WTC11 (cell line): ENCODE results near the gene MSI2.

Experiments
- ATF3 ChIP-seq: sonication (generic); formaldehyde crosslinking; conservative IDR thresholded peaks from 2 replicates; pipeline ENCODE4 v1.8.1; 2022; ENCODE audit warnings: mild to moderate bottlenecking, missing genetic modification reagents
- CTCF ChIP-seq: fragments of 200-600 bp; IDR thresholded peaks from 2 replicates; pipeline ENCODE4 v1.8.0; 2022; ENCODE audit warnings: antibody characterized with exemption
- E2F1 ChIP-seq: sonication (generic); formaldehyde crosslinking; IDR thresholded peaks from 2 replicates; pipeline ENCODE4 v1.8.0; 2022; ENCODE audit warnings: mild to moderate bottlenecking, missing genetic modification reagents
- ELF4 ChIP-seq: sonication (generic); formaldehyde crosslinking; IDR thresholded peaks from 2 replicates; pipeline ENCODE4 v1.8.1; 2022; ENCODE audit warnings: low read depth, mild to moderate bottlenecking, moderate library complexity, missing genetic modification reagents
- ESRRA ChIP-seq: sonication (generic); formaldehyde crosslinking; IDR thresholded peaks from 2 replicates; pipeline ENCODE4 v1.8.1; 2022; ENCODE audit warnings: mild to moderate bottlenecking, missing genetic modification reagents, borderline replicate concordance
- ETV6 ChIP-seq: sonication (generic); formaldehyde crosslinking; IDR thresholded peaks from 2 replicates; pipeline ENCODE4 v1.8.1; 2022; ENCODE audit warnings: mild to moderate bottlenecking, missing genetic modification reagents
- JAZF1 ChIP-seq: fragments of 250-450 bp; sonication (Bioruptor Pico); IDR thresholded peaks from 2 replicates; pipeline ENCODE4 v1.9.0; 2021; ENCODE audit warnings: moderate library complexity, mild to moderate bottlenecking, inconsistent platforms
- NR2C2 ChIP-seq: sonication (generic); formaldehyde crosslinking; IDR thresholded peaks from 2 replicates; pipeline ENCODE4 v1.8.0; 2022; ENCODE audit warnings: mild to moderate bottlenecking, missing genetic modification reagents
- PREB ChIP-seq: sonication (generic); formaldehyde crosslinking; IDR thresholded peaks from 2 replicates; pipeline ENCODE4 v1.8.1; 2022; ENCODE audit warnings: mild to moderate bottlenecking, missing genetic modification reagents, moderate library complexity, borderline replicate concordance
- TCF7 ChIP-seq: sonication (generic); formaldehyde crosslinking; IDR thresholded peaks from 2 replicates; pipeline ENCODE4 v1.8.0; 2022; ENCODE audit warnings: mild to moderate bottlenecking, low read depth, missing genetic modification reagents, moderate library complexity
- ZNF232 ChIP-seq: sonication (generic); formaldehyde crosslinking; IDR thresholded peaks from 2 replicates; pipeline ENCODE4 v1.8.0; 2022; ENCODE audit warnings: mild to moderate bottlenecking, missing genetic modification reagents
- ZNF416 ChIP-seq: fragments of 250-450 bp; sonication (Bioruptor Pico); IDR thresholded peaks from 2 replicates; pipeline ENCODE4 v1.9.0; 2021; ENCODE audit warnings: mild to moderate bottlenecking, inconsistent platforms

- TF ChIP-seq CTCF: no peak
- TF ChIP-seq E2F1 (CRISPR knock-in tag): no peak
- no peak for TF ChIP-seq JAZF1 (CRISPR knock-in tag)
- no peak for TF ChIP-seq ATF3 (CRISPR knock-in tag)
- no peak for TF ChIP-seq ELF4 (CRISPR knock-in tag)
- no peak for TF ChIP-seq NR2C2
- TF ChIP-seq ZNF416 (CRISPR knock-in tag): no peak
- no peak for TF ChIP-seq ESRRA
- TF ChIP-seq ZNF232 (CRISPR knock-in tag): no peak
- no peak for TF ChIP-seq TCF7 (CRISPR knock-in tag)
- TF ChIP-seq ETV6 (CRISPR knock-in tag): no peak
- no peak for TF ChIP-seq PREB (CRISPR knock-in tag)
Measured at GRCh38 chr17:57724026-57724728, 467.9 kb downstream of the MSI2 start.
